CD4-positive, alpha-beta T cell treated with Interleukin-15 for 4 hours (primary cell): ENCODE data around the gene MOG.
"Not testable (repeated sequence)": the region's sequence is repeated elsewhere in the genome, so short reads cannot be mapped to it uniquely, and the experiment has no call there.

Experiments used
- DNase-seq: peaks from one replicate; pipeline ENCODE4 v3.0.0-alpha.2; 2020; ENCODE audit warnings: low spot score

Gene MOG

GRCh38 chr6:29641430-29642148 is 15.3 kb upstream of the MOG start:
- peak; percentile 52 for DNase-seq

- DNase-seq: no peak
Observed at GRCh38 chr6:29647927-29648642, 8.8 kb upstream of the MOG start.

- peak; percentile 99 for DNase-seq
Observed at GRCh38 chr6:29649701-29650673, 6.9 kb upstream of the MOG start.

- DNase-seq: peak; percentile 47
Observed at GRCh38 chr6:29651413-29652197, 5.3 kb upstream of the MOG start.

GRCh38 chr6:29652198-29652584 is 4.7 kb upstream of the MOG start:
- no peak for DNase-seq

- DNase-seq: peak; percentile 71
Observed at GRCh38 chr6:29653452-29654038, 3.3 kb upstream of the MOG start.

GRCh38 chr6:29655658-29656057 is 1.2 kb upstream of the MOG start:
- DNase-seq: no peak

- no peak for DNase-seq
Observed at GRCh38 chr6:29656157-29656556, 735 bp upstream of the MOG start.

- DNase-seq: no peak
Observed at GRCh38 chr6:29661071-29661470, 4.2 kb downstream of the MOG start.

- DNase-seq: not testable (repeated sequence)
Observed at GRCh38 chr6:29661502-29662141, 4.7 kb downstream of the MOG start.

GRCh38 chr6:29663300-29664042 is 6.6 kb downstream of the MOG start:
- DNase-seq: no peak

GRCh38 chr6:29665942-29666825 is 9.3 kb downstream of the MOG start:
- DNase-seq: no peak

- no peak for DNase-seq
Observed at GRCh38 chr6:29666826-29667130, 9.9 kb downstream of the MOG start.

- DNase-seq: no peak
Observed at GRCh38 chr6:29667158-29667557, 10.3 kb downstream of the MOG start.

GRCh38 chr6:29671026-29671425 is 14.1 kb downstream of the MOG start:
- no peak for DNase-seq

- DNase-seq: not testable (repeated sequence)
Observed at GRCh38 chr6:29672116-29672515, 15.2 kb downstream of the MOG start.

GRCh38 chr6:29673161-29673560 is 16.3 kb downstream of the MOG start:
- no peak for DNase-seq

- no peak for DNase-seq
Observed at GRCh38 chr6:29674008-29674407, 17.1 kb downstream of the MOG start.

GRCh38 chr6:29675561-29675960 is 18.7 kb downstream of the MOG start:
- DNase-seq: no peak
